Stimulated activated naive B cell treated with anti-CD40 and anti-IgM and Interleukin-4, amounts not matched to agents 10 μg/mL and 1 μg/mL and 100 μg/mL, for 72 hours (primary cell): ENCODE measurements around the gene MAP3K8.
"Not testable (repeated sequence)": the region's sequence is repeated elsewhere in the genome, so short reads cannot be mapped to it uniquely, and the experiment has no call there.

Experiments used
- ATAC-seq, 2 donors: fragments of 150-1000 bp; cut with Tn5 transposase; replicated peaks; 2 replicates each; pipeline ENCODE4 v1.10.0; 2021; ENCODE audit warnings: moderate library complexity in 1 of 2
- DNase-seq: peaks from one replicate; pipeline ENCODE4 v3.0.0; 2021
- H3K27ac Mint-ChIP-seq: one replicate; pipeline ENCODE4 v1.8.0; 2022; ENCODE audit warnings: mild to moderate bottlenecking, mixed read lengths
- H3K27me3 Mint-ChIP-seq, 2 donors: one replicate each; pipeline ENCODE4 v1.8.0; 2022; ENCODE audit warnings: mixed read lengths in 2 of 2
- H3K36me3 Mint-ChIP-seq, 2 donors: one replicate each; pipeline ENCODE4 v1.8.0; 2022; ENCODE audit warnings: mixed read lengths in 2 of 2, mild to moderate bottlenecking in 1 of 2
- H3K4me1 Mint-ChIP-seq, 2 donors: one replicate each; pipeline ENCODE4 v1.8.0; 2022; ENCODE audit warnings: mixed read lengths in 2 of 2, mild to moderate bottlenecking in 1 of 2
- H3K4me3 Mint-ChIP-seq, 2 donors: one replicate each; pipeline ENCODE4 v1.8.0; 2022; ENCODE audit warnings: mild to moderate bottlenecking in 2 of 2, mixed read lengths in 2 of 2, moderate library complexity in 1 of 2
- H3K9me3 Mint-ChIP-seq, 2 donors: one replicate each; pipeline ENCODE4 v1.8.0; 2022; ENCODE audit warnings: mixed read lengths in 2 of 2, mild to moderate bottlenecking in 1 of 2

MAP3K8 gene

GRCh38 chr10:30467651-30468338 lies 33.8 kb downstream of the MAP3K8 start:
- H3K36me3 Mint-ChIP-seq: peaks cover 2% of the 10 kb centered on the region in 2 donors
- peaks cover 30 to 69% of the 10 kb centered on the region in 2 donors for H3K4me1 Mint-ChIP-seq
- ATAC-seq (peak; percentile 84 to 85), DNase-seq (no peak)
- no peaks in the 10 kb centered on the region for H3K27me3 Mint-ChIP-seq
- peak overlapping the region in 1 of 2 donors; percentile 51 for H3K4me3 Mint-ChIP-seq
- H3K9me3 Mint-ChIP-seq: no peaks in the 10 kb centered on the region
- H3K27ac Mint-ChIP-seq: peak overlapping the region; percentile 80

GRCh38 chr10:30472414-30473155 lies 38.6 kb downstream of the MAP3K8 start:
- no peak for ATAC-seq
- no peak overlapping the region for H3K4me3 Mint-ChIP-seq
- H3K9me3 Mint-ChIP-seq: no peaks in the 10 kb centered on the region
- H3K27me3 Mint-ChIP-seq: no peaks in the 10 kb centered on the region
- peak overlapping the region; percentile 71 for H3K27ac Mint-ChIP-seq
- H3K36me3 Mint-ChIP-seq: no peaks in the 10 kb centered on the region
- DNase-seq: no peak
- H3K4me1 Mint-ChIP-seq: peaks cover 23 to 58% of the 10 kb centered on the region in 2 donors

- Mint-ChIP-seq H3K4me1 (peaks cover 18 to 44% of the 10 kb centered on the region in 2 donors), H3K27ac (peak overlapping the region; percentile 1)
- H3K4me3 Mint-ChIP-seq, H3K36me3 Mint-ChIP-seq, DNase-seq, H3K27me3 Mint-ChIP-seq, H3K9me3 Mint-ChIP-seq, ATAC-seq: not testable (repeated sequence)
Measured at GRCh38 chr10:30475515-30475914, 41.5 kb downstream of the MAP3K8 start.

GRCh38 chr10:30476511-30477155 lies 42.6 kb downstream of the MAP3K8 start:
- Mint-ChIP-seq H3K4me1 (peaks cover 20 to 47% of the 10 kb centered on the region in 2 donors), H3K4me3 (peak overlapping the region; percentile 50 to 53)
- DNase-seq: no peak

GRCh38 chr10:30479513-30479912 lies 45.5 kb downstream of the MAP3K8 start:
- H3K27ac Mint-ChIP-seq, H3K4me3 Mint-ChIP-seq: not testable (repeated sequence)

More at GRCh38 chr10:30476511-30477155, 42.6 kb downstream of the MAP3K8 start:
- Mint-ChIP-seq H3K27ac (peak overlapping the region; percentile 57), H3K9me3 (no peaks in the 10 kb centered on the region), H3K36me3 (peaks cover 2 to 3% of the 10 kb centered on the region in 2 donors), H3K27me3 (no peaks in the 10 kb centered on the region)
- no peak for ATAC-seq

GRCh38 chr10:30481603-30482002 lies 47.6 kb downstream of the MAP3K8 start:
- DNase-seq (no peak), ATAC-seq (peak; percentile 38 to 43)
- H3K4me1 Mint-ChIP-seq: peaks cover 14 to 22% of the 10 kb centered on the region in 2 donors
- H3K36me3 Mint-ChIP-seq: peaks cover 4 to 11% of the 10 kb centered on the region in 2 donors
- H3K4me3 Mint-ChIP-seq: no peak overlapping the region
- no peaks in the 10 kb centered on the region for H3K27me3 Mint-ChIP-seq
- no peak overlapping the region for H3K27ac Mint-ChIP-seq
- H3K9me3 Mint-ChIP-seq: peaks cover 0 to 2% of the 10 kb centered on the region in 2 donors

More at GRCh38 chr10:30479513-30479912, 45.5 kb downstream of the MAP3K8 start:
- H3K4me1 Mint-ChIP-seq: peaks cover 21 to 37% of the 10 kb centered on the region in 2 donors
- peaks cover 4 to 11% of the 10 kb centered on the region in 2 donors for H3K36me3 Mint-ChIP-seq
- DNase-seq, ATAC-seq, H3K27me3 Mint-ChIP-seq, H3K9me3 Mint-ChIP-seq: not testable (repeated sequence)

- H3K4me1 Mint-ChIP-seq: peaks cover 44 to 59% of the 10 kb centered on the region in 2 donors
- H3K4me3 Mint-ChIP-seq: peak overlapping the region; percentile 56 to 62
- H3K9me3 Mint-ChIP-seq: no peaks in the 10 kb centered on the region
- peak overlapping the region; percentile 96 for H3K27ac Mint-ChIP-seq
- peak; percentile 57 to 59 for ATAC-seq
- no peaks in the 10 kb centered on the region for H3K36me3 Mint-ChIP-seq
- DNase-seq: no peak
- no peaks in the 10 kb centered on the region for H3K27me3 Mint-ChIP-seq
Measured at GRCh38 chr10:30488316-30488715, 54.3 kb downstream of the MAP3K8 start.

- H3K36me3 Mint-ChIP-seq: no peaks in the 10 kb centered on the region
- no peak for DNase-seq
- no peaks in the 10 kb centered on the region for H3K27me3 Mint-ChIP-seq
- peak overlapping the region; percentile 96 for H3K27ac Mint-ChIP-seq
- H3K9me3 Mint-ChIP-seq: no peaks in the 10 kb centered on the region
- peak in 1 of 2 donors; percentile 12 for ATAC-seq
- peaks cover 54 to 70% of the 10 kb centered on the region in 2 donors for H3K4me1 Mint-ChIP-seq
- peak overlapping the region; percentile 56 to 62 for H3K4me3 Mint-ChIP-seq
Measured at GRCh38 chr10:30489346-30489745, 55.4 kb downstream of the MAP3K8 start.

GRCh38 chr10:30490289-30491000 lies 56.5 kb downstream of the MAP3K8 start:
- Mint-ChIP-seq H3K9me3 (no peaks in the 10 kb centered on the region), H3K27ac (peak overlapping the region; percentile 96), H3K4me3 (peak overlapping the region; percentile 74), H3K36me3 (no peaks in the 10 kb centered on the region), H3K27me3 (no peaks in the 10 kb centered on the region), H3K4me1 (peaks cover 61 to 78% of the 10 kb centered on the region in 2 donors)
- DNase-seq: peak; percentile 46
- ATAC-seq: peak; percentile 68 to 78

GRCh38 chr10:30491204-30491915 lies 57.4 kb downstream of the MAP3K8 start:
- H3K4me3 Mint-ChIP-seq: peak overlapping the region; percentile 74
- H3K27me3 Mint-ChIP-seq: no peaks in the 10 kb centered on the region
- DNase-seq (no peak), ATAC-seq (no peak)
- peak overlapping the region; percentile 96 for H3K27ac Mint-ChIP-seq
- no peaks in the 10 kb centered on the region for H3K36me3 Mint-ChIP-seq
- peaks cover 69 to 87% of the 10 kb centered on the region in 2 donors for H3K4me1 Mint-ChIP-seq
- no peaks in the 10 kb centered on the region for H3K9me3 Mint-ChIP-seq

GRCh38 chr10:30491916-30492515 lies 58.0 kb downstream of the MAP3K8 start:
- Mint-ChIP-seq H3K4me1 (peaks cover 75 to 94% of the 10 kb centered on the region in 2 donors), H3K27me3 (no peaks in the 10 kb centered on the region), H3K36me3 (no peaks in the 10 kb centered on the region), H3K27ac (peak overlapping the region; percentile 94), H3K9me3 (no peaks in the 10 kb centered on the region), H3K4me3 (no peak overlapping the region)
- DNase-seq (no peak), ATAC-seq (no peak)

GRCh38 chr10:30493609-30494530 lies 59.9 kb downstream of the MAP3K8 start:
- Mint-ChIP-seq H3K36me3 (no peaks in the 10 kb centered on the region), H3K27ac (peak overlapping the region; percentile 94), H3K4me1 (peaks cover 79 to 96% of the 10 kb centered on the region in 2 donors), H3K4me3 (peak overlapping the region; percentile 58 to 72), H3K9me3 (no peaks in the 10 kb centered on the region), H3K27me3 (no peaks in the 10 kb centered on the region)
- peak; percentile 42 to 50 for ATAC-seq
- DNase-seq: peak; percentile 29
